HG02840 (cell line): ENCODE measurements around the gene CDK14.
A peak's percentile ranks its signal among the peaks of the same experiment; 100 is the strongest.
"Not testable (repeated sequence)": the region's sequence is repeated elsewhere in the genome, so short reads cannot be mapped to it uniquely, and the experiment has no call there.

Experiments used
- ATAC-seq: cut with Tn5 transposase; IDR thresholded peaks from one replicate; pipeline ENCODE4 v1.9.1; 2021; ENCODE audit warnings: mild to moderate bottlenecking, moderate library complexity, moderate number of reproducible peaks; ENCODE audit not compliant: unreplicated experiment, low FRiP score

CDK14 gene

DNA sequence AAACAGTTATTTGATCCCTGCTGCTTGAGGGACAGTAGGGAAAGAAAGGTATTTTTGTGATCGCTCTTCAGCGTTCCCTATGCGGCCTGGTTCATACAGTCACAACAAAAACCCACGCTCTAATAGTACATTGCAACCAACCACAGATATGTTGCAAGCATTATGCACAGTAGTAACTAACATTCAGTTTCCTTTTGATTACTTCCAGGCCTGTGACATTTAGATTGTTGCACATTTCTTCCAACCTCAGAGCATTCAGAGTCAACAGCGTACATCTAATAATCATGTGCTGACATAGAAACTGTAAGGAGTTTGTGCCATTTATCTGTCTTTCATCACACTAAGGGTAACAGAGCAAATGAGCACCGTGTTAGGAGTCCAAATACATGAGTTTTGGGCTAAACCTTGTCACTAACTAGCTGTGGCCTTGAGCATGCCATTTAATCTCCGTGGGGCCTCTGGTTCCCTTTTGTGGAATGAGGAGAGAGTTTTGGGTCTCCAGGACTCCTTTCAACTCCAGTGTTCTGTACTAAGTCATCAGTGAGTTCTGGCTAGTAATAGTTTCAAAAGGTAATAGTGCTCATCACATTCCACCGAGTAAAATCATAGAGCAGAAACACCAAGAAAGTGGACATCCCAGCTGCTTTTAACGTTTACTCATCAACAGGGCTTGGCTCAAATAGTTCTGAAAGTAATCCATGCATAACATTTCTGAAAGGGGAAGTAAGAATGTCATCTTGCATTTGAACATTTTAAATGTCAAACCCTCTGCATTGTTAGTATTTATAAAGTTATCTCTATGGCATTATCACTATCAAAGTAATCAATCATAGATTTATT, 569.1 kb downstream of the CDK14 start:
- peak; percentile 85 for ATAC-seq

DNA sequence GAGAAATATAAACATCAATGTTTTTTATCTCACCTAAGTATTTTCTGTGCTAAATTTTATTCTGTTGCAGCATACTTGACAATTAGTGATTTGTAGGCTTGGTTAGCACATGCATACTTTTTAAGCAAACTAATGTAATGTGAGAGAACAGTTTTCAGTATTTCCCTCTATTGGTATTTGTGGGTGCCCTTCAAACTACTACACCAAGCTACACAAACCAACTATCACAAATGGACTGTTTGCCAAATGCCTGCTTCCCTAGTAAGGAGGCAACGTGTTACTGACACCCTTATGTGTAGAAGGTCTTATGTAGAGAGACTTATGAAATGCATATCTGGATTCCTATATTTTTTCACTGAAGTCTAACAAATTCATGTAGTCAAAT, 569.7 kb downstream of the CDK14 start:
- ATAC-seq: peak; percentile 27

GRCh38 chr7:91168871-91169829, 573.0 kb downstream of the CDK14 start:
- ATAC-seq: no peak

GRCh38 chr7:91169830-91170191, 573.7 kb downstream of the CDK14 start:
- ATAC-seq: no peak

GRCh38 chr7:91173265-91173664, 577.1 kb downstream of the CDK14 start:
- not testable (repeated sequence) for ATAC-seq

- ATAC-seq: no peak
These were observed 584.6 kb downstream of the CDK14 start for GRCh38 chr7:91180746-91181145.

DNA sequence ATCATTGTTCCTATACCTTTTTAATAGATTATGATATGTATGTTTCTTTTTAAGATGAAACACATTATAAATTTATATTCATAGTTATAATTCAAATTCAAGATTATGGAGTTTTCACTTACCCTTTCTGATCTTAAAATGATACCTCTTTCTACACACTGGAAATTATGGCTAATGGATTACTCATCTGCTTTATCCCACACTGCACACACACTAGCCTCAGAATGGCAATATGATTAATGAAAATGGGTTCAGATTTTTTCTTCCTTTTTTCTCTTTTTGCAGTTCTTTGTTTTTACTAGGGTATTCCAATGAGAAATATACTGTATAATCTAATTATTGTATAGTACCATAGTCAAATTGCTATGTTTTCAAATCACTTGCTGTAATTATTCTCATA, 585.8 kb downstream of the CDK14 start:
- ATAC-seq: no peak

GRCh38 chr7:91182819-91183764, 587.0 kb downstream of the CDK14 start:
- no peak for ATAC-seq

DNA sequence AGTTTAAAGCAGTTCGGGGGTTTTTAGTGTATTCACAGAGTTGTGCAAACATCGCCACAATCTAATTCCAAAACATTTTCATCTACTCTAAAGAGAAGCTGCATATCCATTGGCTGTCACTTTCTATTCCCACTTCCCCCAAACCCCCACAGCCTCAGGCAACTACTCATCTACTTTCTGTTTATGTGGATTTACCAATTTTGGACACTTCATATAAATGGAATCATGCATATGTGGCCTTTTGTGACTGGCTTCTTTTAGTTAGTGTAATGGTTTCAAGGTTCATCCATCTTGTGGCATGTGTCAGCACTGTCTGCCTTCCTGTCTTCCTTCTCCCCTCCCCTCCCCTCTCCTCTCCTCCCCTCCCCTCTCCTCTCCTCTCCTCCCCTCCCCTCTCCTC, 589.6 kb downstream of the CDK14 start:
- ATAC-seq: no peak

DNA sequence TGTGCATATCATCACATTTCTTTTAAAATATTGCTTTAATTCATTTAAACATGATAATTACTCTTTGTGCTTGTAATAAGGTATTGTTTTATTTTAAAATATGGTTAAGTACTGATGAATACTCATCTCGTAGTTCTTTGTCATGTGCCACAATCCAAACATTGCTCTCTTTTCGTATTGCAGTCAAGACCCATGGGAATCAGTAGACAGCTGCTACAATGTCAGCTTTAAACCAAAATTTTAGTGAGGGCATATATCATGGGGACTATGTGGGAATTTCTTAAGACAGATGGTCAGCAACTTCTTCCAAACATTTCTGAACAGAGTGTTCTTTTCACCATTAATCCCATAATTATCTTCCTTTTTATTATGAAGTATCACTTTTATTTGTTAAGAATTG, 590.9 kb downstream of the CDK14 start:
- ATAC-seq: no peak

GRCh38 chr7:91191771-91192170, 595.6 kb downstream of the CDK14 start:
- no peak for ATAC-seq

- ATAC-seq: no peak
These were observed 597.0 kb downstream of the CDK14 start for GRCh38 chr7:91193141-91193540.

- ATAC-seq: no peak
These were observed 598.7 kb downstream of the CDK14 start for GRCh38 chr7:91194841-91195240.

DNA sequence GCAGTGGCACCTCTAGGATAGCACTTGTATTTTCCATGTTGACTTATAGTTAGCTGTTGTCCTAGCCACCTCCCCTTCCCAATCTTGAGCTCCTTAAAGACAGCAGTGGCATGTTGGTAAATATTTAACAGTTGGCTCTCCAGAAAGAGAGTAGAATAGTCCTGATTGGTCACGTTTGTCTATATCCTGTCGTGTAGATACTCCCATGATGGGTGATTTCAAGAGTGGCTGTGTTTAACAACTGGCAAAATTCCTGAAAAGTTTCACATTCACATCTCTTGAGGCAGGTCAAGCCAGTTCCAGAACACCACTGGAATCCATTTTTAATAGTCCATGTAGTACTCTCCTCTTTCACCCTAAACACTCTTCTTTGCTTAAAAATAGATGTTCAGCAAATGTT, 599.9 kb downstream of the CDK14 start:
- ATAC-seq: no peak

- no peak for ATAC-seq
These were observed 602.2 kb downstream of the CDK14 start for GRCh38 chr7:91198371-91198770.

DNA sequence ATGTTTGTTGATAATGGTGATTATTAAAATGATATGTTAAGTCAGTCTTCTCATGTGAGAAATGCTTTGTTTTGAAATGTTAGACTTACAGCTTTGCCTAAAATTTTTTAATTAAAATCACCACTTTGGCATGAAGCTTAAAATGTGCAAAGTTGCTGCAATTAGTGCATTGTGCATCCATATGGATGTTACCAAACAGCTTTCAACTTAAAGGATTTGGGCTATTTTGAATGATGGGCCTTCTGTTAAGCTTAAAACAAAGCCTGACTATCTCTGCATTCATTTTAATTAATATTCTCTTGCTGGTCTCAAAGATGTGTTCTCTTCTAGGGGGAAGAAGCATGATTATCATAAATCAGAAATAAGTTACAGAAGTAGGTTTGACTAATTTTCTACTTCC, 603.5 kb downstream of the CDK14 start:
- ATAC-seq: no peak

DNA sequence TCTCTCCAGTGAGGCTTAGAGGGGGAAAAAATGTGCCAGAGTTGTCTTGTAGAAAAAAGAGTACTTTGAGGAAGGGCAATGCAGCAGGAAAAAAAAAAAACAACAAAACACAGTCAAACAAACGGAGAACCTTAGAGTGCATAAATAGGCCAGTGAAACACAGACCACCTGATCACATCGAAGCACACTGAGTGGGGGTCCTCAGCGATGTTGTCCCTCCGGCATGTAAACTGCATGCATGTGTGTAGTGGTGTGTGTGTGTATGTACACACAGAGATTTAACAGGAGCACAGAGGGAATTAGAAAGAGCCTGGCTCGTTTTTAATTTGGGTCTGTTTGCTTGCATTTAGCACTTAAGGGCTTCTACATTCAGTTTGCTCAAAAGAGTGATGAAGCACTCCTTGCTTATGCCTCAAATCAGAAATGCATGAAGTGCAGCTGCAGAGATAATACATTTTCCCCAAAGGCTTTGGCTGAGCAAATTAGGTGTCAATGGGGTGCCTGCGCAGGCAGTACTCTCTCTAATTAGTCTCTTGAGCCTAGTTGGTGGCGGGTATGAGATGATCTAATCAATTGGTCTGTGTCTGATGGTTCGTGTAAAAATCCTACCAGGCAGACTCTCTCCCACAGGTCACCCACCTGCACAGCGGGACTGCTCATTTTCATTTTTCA, 605.5 kb downstream of the CDK14 start:
- no peak for ATAC-seq

DNA sequence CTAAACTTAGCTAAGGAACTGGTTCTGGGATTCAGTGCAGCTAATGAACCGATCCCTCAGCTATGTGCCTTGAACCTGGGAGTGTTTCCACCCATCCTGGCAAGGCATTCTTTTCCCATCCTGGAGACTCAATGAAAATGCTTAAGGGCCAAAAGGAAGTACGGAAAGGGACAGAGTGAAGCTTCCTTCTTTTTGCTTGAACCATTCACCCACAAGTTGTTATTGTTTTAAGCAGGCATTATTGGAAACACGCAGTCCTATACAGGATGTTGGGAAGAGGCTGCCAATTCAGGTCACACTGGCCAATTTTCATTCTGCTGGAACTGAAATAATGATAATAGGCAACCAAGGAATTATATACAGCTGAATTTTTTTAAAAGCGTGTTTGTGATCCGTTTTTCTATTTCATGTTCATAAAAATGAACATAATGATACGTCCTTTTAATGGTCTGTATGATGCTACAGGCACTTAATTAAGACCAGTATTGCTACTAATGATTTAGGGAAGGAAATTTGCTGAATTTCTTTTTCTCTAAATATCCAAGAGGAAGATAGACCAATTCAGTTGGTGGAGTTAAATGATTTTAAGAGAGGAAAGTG, 610.3 kb downstream of the CDK14 start:
- no peak for ATAC-seq

DNA sequence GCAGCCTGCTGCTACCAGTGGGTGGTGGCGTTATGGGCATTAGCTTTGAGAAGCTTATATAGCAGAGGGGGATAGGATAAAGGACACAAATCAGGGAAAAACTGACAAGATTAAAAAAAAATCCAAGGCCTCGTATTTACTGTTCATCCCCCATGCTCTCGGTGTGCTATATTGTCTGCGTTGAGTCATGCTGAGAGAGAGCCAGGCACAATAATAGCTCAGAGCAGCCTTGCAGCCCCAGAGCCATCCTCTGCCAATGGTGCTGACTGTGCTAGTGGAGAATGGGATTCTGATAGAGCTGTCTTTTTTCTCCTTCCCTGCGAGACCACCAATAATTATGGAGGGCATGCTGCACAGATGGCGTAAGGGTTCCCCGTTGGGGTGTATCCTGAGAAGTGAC, 616.5 kb downstream of the CDK14 start:
- no peak for ATAC-seq

- no peak for ATAC-seq
These were observed 630.3 kb downstream of the CDK14 start for GRCh38 chr7:91226411-91226810.
